RWPE1 (cell line): ENCODE data around the gene MCRIP1.

Experiments
- CTCF ChIA-PET: fragments of 350-600 bp; sonication (Branson Sonifier 250); formaldehyde crosslinking; extraction: SDS; loops from one replicate; lab custom pipeline; 2021; lab: Yijun Ruan, JAX
- POLR2A ChIA-PET: fragments of 400-600 bp; formaldehyde crosslinking; extraction: SDS; loops from one replicate; lab custom pipeline; 2020; ENCODE audit warnings: antibody characterized with exemption; ENCODE audit not compliant: low non-redundant PET; lab: Yijun Ruan, JAX
- DNase-seq: peaks from one replicate; pipeline ENCODE4 v3.0.0; 2012; ENCODE audit warnings: low spot score
- H3K27ac ChIP-seq: fragments of 450-650 bp; 2 replicates; pipeline ENCODE4 v1.5.1; 2017
- CTCF ChIP-seq: fragments of 450-650 bp; conservative IDR thresholded peaks from 2 replicates; pipeline ENCODE4 v1.5.1; 2017; ENCODE audit warnings: low read depth, mild to moderate bottlenecking

The MCRIP1 gene

GRCh38 chr17:81845881-81846742 lies 13.0 kb upstream of the MCRIP1 start:
- ChIA-PET POLR2A (no interaction called here), CTCF (interaction anchor here (0.6 kb wide), 1 partner anchor 12 kb away, joined by 3 read pairs; no protein-coding TSS in a partner anchor)
- no peak for DNase-seq
- peak overlapping the region; percentile 100 for H3K27ac ChIP-seq
- TF ChIP-seq CTCF: no peak

- ChIA-PET CTCF (no interaction called here), POLR2A (no interaction called here)
- H3K27ac ChIP-seq: peak overlapping the region; percentile 100
- no peak for DNase-seq
- TF ChIP-seq CTCF: no peak
These were observed 12.3 kb upstream of the MCRIP1 start for GRCh38 chr17:81845361-81845760.

- TF ChIP-seq CTCF: no peak
- CTCF ChIA-PET: no interaction called here
- POLR2A ChIA-PET: no interaction called here
These were observed 11.8 kb upstream of the MCRIP1 start for GRCh38 chr17:81844887-81845286.

GRCh38 chr17:81844327-81844851 lies 11.3 kb upstream of the MCRIP1 start:
- ChIA-PET CTCF (interaction anchor here (0.6 kb wide), 1 partner anchor 138 kb away, joined by 4 read pairs; no protein-coding TSS in a partner anchor), POLR2A (interaction anchor here (0.6 kb wide), 1 partner anchor 109 kb away, joined by 5 read pairs; no protein-coding TSS in a partner anchor)
- no peak for DNase-seq
- no peak for TF ChIP-seq CTCF
- H3K27ac ChIP-seq: peak overlapping the region; percentile 100

More at GRCh38 chr17:81844887-81845286, 11.8 kb upstream of the MCRIP1 start:
- peak overlapping the region; percentile 100 for H3K27ac ChIP-seq
- no peak for DNase-seq

GRCh38 chr17:81843713-81844326 lies 10.7 kb upstream of the MCRIP1 start:
- ChIA-PET POLR2A (interaction anchor here (0.6 kb wide), 1 partner anchor 110 kb away, joined by 5 read pairs; no protein-coding TSS in a partner anchor), CTCF (interaction anchor here (0.6 kb wide), 1 partner anchor 137 kb away, joined by 4 read pairs; no protein-coding TSS in a partner anchor)

More at GRCh38 chr17:81843713-81844326, 10.7 kb upstream of the MCRIP1 start:
- H3K27ac ChIP-seq: peak overlapping the region; percentile 100
- TF ChIP-seq CTCF: no peak
- DNase-seq: no peak
